ENCODE measurements around the gene YAP1. TPM values are rescaled to one million over a fixed set of nuclear protein-coding genes. Genes with fewer than 3 reads are reported as not detected.

The YAP1 gene
- total and polyA plus RNA-seq, 2 donors (not counting 1 experiment from before 2014, with no cell fraction given): 116 to 169 TPM

DNA sequence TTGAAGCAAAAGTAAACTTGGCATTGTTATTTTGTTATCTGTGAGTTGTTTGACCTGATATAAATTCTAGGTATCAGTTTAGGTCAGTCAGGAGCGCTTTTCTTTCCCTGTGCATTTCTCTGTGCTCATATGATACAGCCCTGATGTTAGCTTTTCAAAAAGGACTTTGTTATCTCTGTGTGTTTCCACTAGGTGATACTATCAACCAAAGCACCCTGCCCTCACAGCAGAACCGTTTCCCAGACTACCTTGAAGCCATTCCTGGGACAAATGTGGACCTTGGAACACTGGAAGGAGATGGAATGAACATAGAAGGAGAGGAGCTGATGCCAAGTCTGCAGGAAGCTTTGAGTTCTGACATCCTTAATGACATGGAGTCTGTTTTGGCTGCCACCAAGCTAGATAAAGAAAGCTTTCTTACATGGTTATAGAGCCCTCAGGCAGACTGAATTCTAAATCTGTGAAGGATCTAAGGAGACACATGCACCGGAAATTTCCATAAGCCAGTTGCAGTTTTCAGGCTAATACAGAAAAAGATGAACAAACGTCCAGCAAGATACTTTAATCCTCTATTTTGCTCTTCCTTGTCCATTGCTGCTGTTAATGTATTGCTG is 119.4 kb downstream of the YAP1 start:
- TF ChIP-seq CTCF (conservative IDR thresholded peaks at IDR 0.05 in 1 of 2, IDR thresholded peaks at IDR 0.05 in 1 of 2; ENCODE audit: low read depth in 1 of 2, low read length in 2 of 2) (no peak), EZH2 (IDR thresholded peaks at IDR 0.05; ENCODE audit: low read length, missing control alignments) (no peak)
- no peak for DNase-seq (ENCODE audit: low read depth in 2 of 2)
- no peak overlapping the region for H3K4me3 ChIP-seq (replicated peaks in 1 of 4; ENCODE audit: control extremely low read depth in 1 of 4, insufficient read depth in 1 of 4, low read depth in 3 of 4, low read length in 4 of 4)
- H3K27me3 ChIP-seq (ENCODE audit: control insufficient read depth, insufficient read depth, low read length): no peaks in the 10 kb centered on the region
- H3K9me3 ChIP-seq (ENCODE audit: control insufficient read depth, insufficient read depth, low read depth, low read length): no peaks in the 10 kb centered on the region
- H3K36me3 ChIP-seq (ENCODE audit: control insufficient read depth, insufficient read depth, low read length): peaks cover 3% of the 10 kb centered on the region
- H3K4me1 ChIP-seq (ENCODE audit: control insufficient read depth, extremely low read depth, insufficient read depth, low read length): peaks cover 18% of the 10 kb centered on the region
- H3K27ac ChIP-seq (ENCODE audit: insufficient read depth, low read length): no peak overlapping the region
- no peaks in the 10 kb centered on the region for H4K20me1 ChIP-seq (ENCODE audit: control insufficient read depth, extremely low read depth, insufficient read depth, low read length)
- H3K4me2 ChIP-seq (ENCODE audit: extremely low read depth, insufficient read depth, low read length): no peak overlapping the region
- H2AFZ ChIP-seq (ENCODE audit: low read length): no peak overlapping the region
- peaks cover 2% of the 10 kb centered on the region for H3K79me2 ChIP-seq (ENCODE audit: control insufficient read depth, insufficient read depth, low read length)
- no peak overlapping the region for H3K9ac ChIP-seq (ENCODE audit: insufficient read depth, low read length)

DNA sequence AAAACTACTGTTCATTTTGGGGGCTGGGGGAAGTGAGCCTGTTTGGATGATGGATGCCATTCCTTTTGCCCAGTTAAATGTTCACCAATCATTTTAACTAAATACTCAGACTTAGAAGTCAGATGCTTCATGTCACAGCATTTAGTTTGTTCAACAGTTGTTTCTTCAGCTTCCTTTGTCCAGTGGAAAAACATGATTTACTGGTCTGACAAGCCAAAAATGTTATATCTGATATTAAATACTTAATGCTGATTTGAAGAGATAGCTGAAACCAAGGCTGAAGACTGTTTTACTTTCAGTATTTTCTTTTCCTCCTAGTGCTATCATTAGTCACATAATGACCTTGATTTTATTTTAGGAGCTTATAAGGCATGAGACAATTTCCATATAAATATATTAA is 119.9 kb downstream of the YAP1 start:
- H3K27me3 ChIP-seq (ENCODE audit: control insufficient read depth, insufficient read depth, low read length): no peaks in the 10 kb centered on the region
- H3K4me2 ChIP-seq (ENCODE audit: extremely low read depth, insufficient read depth, low read length): no peak overlapping the region
- H3K27ac ChIP-seq (ENCODE audit: insufficient read depth, low read length): no peak overlapping the region
- H3K4me3 ChIP-seq (replicated peaks in 1 of 4; ENCODE audit: control extremely low read depth in 1 of 4, insufficient read depth in 1 of 4, low read depth in 3 of 4, low read length in 4 of 4): no peak overlapping the region
- DNase-seq (ENCODE audit: low read depth in 2 of 2): no peak
- H3K79me2 ChIP-seq (ENCODE audit: control insufficient read depth, insufficient read depth, low read length): peaks cover 2% of the 10 kb centered on the region
- peaks cover 17% of the 10 kb centered on the region for H3K4me1 ChIP-seq (ENCODE audit: control insufficient read depth, extremely low read depth, insufficient read depth, low read length)
- no peaks in the 10 kb centered on the region for H3K9me3 ChIP-seq (ENCODE audit: control insufficient read depth, insufficient read depth, low read depth, low read length)
- no peak overlapping the region for H2AFZ ChIP-seq (ENCODE audit: low read length)
- no peak overlapping the region for H3K9ac ChIP-seq (ENCODE audit: insufficient read depth, low read length)
- TF ChIP-seq EZH2 (IDR thresholded peaks at IDR 0.05; ENCODE audit: low read length, missing control alignments) (no peak), CTCF (conservative IDR thresholded peaks at IDR 0.05 in 1 of 2, IDR thresholded peaks at IDR 0.05 in 1 of 2; ENCODE audit: low read depth in 1 of 2, low read length in 2 of 2) (no peak)
- no peaks in the 10 kb centered on the region for H4K20me1 ChIP-seq (ENCODE audit: control insufficient read depth, extremely low read depth, insufficient read depth, low read length)
- H3K36me3 ChIP-seq (ENCODE audit: control insufficient read depth, insufficient read depth, low read length): peaks cover 3% of the 10 kb centered on the region

- peaks cover 2% of the 10 kb centered on the region for H3K79me2 ChIP-seq (ENCODE audit: control insufficient read depth, insufficient read depth, low read length)
- no peak overlapping the region for H3K27ac ChIP-seq (ENCODE audit: insufficient read depth, low read length)
- no peak for DNase-seq (ENCODE audit: low read depth in 2 of 2)
- no peaks in the 10 kb centered on the region for H3K9me3 ChIP-seq (ENCODE audit: control insufficient read depth, insufficient read depth, low read depth, low read length)
- H3K4me2 ChIP-seq (ENCODE audit: extremely low read depth, insufficient read depth, low read length): no peak overlapping the region
- H4K20me1 ChIP-seq (ENCODE audit: control insufficient read depth, extremely low read depth, insufficient read depth, low read length): no peaks in the 10 kb centered on the region
- H3K36me3 ChIP-seq (ENCODE audit: control insufficient read depth, insufficient read depth, low read length): peaks cover 3% of the 10 kb centered on the region
- H3K9ac ChIP-seq (ENCODE audit: insufficient read depth, low read length): no peak overlapping the region
- no peak for TF ChIP-seq CTCF (conservative IDR thresholded peaks at IDR 0.05 in 1 of 2, IDR thresholded peaks at IDR 0.05 in 1 of 2; ENCODE audit: low read depth in 1 of 2, low read length in 2 of 2)
- no peak for TF ChIP-seq EZH2 (IDR thresholded peaks at IDR 0.05; ENCODE audit: low read length, missing control alignments)
- peaks cover 9% of the 10 kb centered on the region for H3K4me1 ChIP-seq (ENCODE audit: control insufficient read depth, extremely low read depth, insufficient read depth, low read length)
- no peak overlapping the region for H2AFZ ChIP-seq (ENCODE audit: low read length)
- no peak overlapping the region for H3K4me3 ChIP-seq (replicated peaks in 1 of 4; ENCODE audit: control extremely low read depth in 1 of 4, insufficient read depth in 1 of 4, low read depth in 3 of 4, low read length in 4 of 4)
- H3K27me3 ChIP-seq (ENCODE audit: control insufficient read depth, insufficient read depth, low read length): no peaks in the 10 kb centered on the region
Measured at GRCh38 chr11:102230911-102231310, 120.7 kb downstream of the YAP1 start.
